Measurements from ENCODE around the gene UNC13D.

- TF ChIP-seq CTCF (IDR thresholded peaks at IDR 0.05) (no peak), POLR2A (IDR thresholded peaks at IDR 0.05) (no peak), EP300 (IDR thresholded peaks at IDR 0.05) (no peak), POLR2AphosphoS5 (IDR thresholded peaks at IDR 0.05) (no peak)
Measured at GRCh38 chr17:75825149-75825552, 19.1 kb downstream of the UNC13D start.

Data from sigmoid colon (tissue), 4 donors.